Testis (tissue), 2 donors: ENCODE data around the gene DGUOK.

Experiments
- CTCF ChIP-seq, 3 experiments: fragments of 450-650 bp in 2 of 3; fragments of 200-600 bp in 1 of 3; sonication (generic) in 1 of 3; IDR thresholded peaks; one replicate each; pipeline ENCODE4 v1.5.1; 2016 to 2019; ENCODE audit warnings: antibody characterized with exemption in 3 of 3, mild to moderate bottlenecking in 2 of 3, moderate library complexity in 1 of 3
- POLR2A ChIP-seq: fragments of 450-650 bp; IDR thresholded peaks from one replicate; pipeline ENCODE4 v1.6.1; 2017; ENCODE audit warnings: antibody characterized with exemption, mild to moderate bottlenecking, moderate library complexity

GRCh38 chr2:73987948-73988700, 61.4 kb downstream of the DGUOK start:
- no peak for TF ChIP-seq CTCF (IDR thresholded peaks at IDR 0.05)
- no peak for TF ChIP-seq POLR2A
